ENCODE results near the gene EBNA1BP2.

Gene EBNA1BP2

DNA sequence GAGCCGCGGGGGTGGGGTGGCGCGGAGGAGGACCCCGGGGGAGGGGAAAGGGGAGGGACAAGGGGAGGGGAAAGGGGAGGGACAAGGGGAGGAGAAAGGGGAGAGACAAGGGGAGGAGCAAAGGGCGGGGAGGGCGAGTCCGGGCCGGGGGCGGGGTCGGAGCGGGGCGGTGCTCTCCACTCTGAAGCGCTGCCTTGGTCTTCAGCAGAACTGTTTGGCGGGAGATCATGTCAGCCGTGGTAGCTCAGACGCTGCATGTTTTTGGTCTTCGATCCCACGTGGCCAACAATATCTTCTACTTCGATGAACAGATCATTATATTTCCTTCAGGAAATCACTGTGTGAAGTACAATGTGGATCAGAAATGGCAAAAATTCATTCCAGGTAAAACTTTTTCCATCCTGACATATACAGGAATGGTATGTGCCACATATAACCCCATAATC, 460 bp upstream of the EBNA1BP2 start:
- no peak overlapping the region for H3K18ac ChIP-seq (ENCODE audit: low read depth in 1 of 2, low read length in 2 of 2)
- peaks cover 3% of the 10 kb centered on the region for H3K4me1 ChIP-seq (ENCODE audit: control insufficient read depth, insufficient read depth, low read depth, low read length)
- no peak overlapping the region for H4K8ac ChIP-seq (ENCODE audit: low read length)
- no peak overlapping the region for H2BK15ac ChIP-seq (ENCODE audit: low read depth, poor library complexity, severe bottlenecking)
- no peak overlapping the region for H3K14ac ChIP-seq (ENCODE audit: low read length in 2 of 2)
- H3K23ac ChIP-seq (ENCODE audit: low read length in 2 of 2) = no peak overlapping the region
- peak overlapping the region; percentile 90 for H3K9ac ChIP-seq (ENCODE audit: low read length)
- H2AK5ac ChIP-seq (ENCODE audit: low read length, severe bottlenecking) = no peak overlapping the region
- H3K27me3 ChIP-seq (ENCODE audit: control insufficient read depth in 1 of 2, insufficient read depth in 1 of 2, low read length in 2 of 2) = peaks cover 17 to 21% of the 10 kb centered on the region in 2 experiments
- peak overlapping the region; percentile 84 for H2AFZ ChIP-seq (ENCODE audit: low read depth, low read length)
- H3K4me2 ChIP-seq (ENCODE audit: low read length, poor library complexity, severe bottlenecking) = peak overlapping the region; percentile 45
- DNase-seq = peak; percentile 87
- H2BK5ac ChIP-seq (ENCODE audit: low read depth, low read length, poor library complexity, severe bottlenecking) = no peak overlapping the region
- H2BK120ac ChIP-seq (ENCODE audit: low read depth, low read length) = no peak overlapping the region
- 3% methylated on average over 16 of the region's 20 CpGs for WGBS
- H3K36me3 ChIP-seq (ENCODE audit: control insufficient read depth in 1 of 2, insufficient read depth in 2 of 2, low read depth in 1 of 2, low read length in 2 of 2) = peaks cover 9 to 30% of the 10 kb centered on the region in 2 experiments
- H2BK12ac ChIP-seq (ENCODE audit: low read length in 2 of 2) = no peak overlapping the region
- peak overlapping the region; percentile 72 to 96 for H3K4me3 ChIP-seq (ENCODE audit: insufficient read depth in 1 of 2, low read depth in 1 of 2, low read length in 2 of 2)
- H3K27ac ChIP-seq (ENCODE audit: low read length, poor library complexity, severe bottlenecking) = no peak overlapping the region
- peaks cover 24% of the 10 kb centered on the region for H3K79me1 ChIP-seq (replicated peaks; ENCODE audit: low read length, poor library complexity, severe bottlenecking)
- no peak overlapping the region for H4K91ac ChIP-seq (ENCODE audit: low read length)
- H3K4ac ChIP-seq (ENCODE audit: low read depth in 1 of 2, low read length in 2 of 2) = no peak overlapping the region
- H3K9me3 ChIP-seq (ENCODE audit: control insufficient read depth, low read length) = no peaks in the 10 kb centered on the region

DNA sequence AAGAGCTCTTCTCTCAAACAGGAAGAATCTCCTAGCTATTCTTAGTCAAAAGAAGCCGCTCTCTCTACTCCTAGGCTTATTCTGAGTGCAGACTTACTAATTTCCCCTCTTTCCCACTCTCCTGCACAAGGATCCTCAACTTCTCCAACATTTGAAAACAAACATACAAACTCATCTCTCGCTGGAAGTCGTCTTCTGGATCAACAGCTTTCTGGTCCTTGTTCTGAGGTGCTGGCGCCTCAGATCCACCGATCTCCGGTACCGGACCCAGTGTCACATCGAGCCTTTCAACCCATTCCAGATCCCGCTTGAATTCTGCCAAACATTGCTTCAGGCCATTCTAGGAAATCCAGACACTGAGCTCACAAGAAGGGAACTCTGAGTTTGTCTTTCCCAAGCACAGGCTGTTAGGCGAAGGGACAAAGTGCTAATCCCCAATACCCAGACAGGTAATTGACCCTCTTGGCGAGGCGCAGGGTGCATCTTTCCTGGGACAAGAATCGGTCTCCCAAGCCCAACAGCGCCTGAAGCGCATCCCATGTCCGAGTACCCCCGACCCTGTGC, 696 bp downstream of the EBNA1BP2 start:
- DNase-seq = no peak
- Histone ChIP-seq H4K8ac (ENCODE audit: low read length) (no peak overlapping the region), H2AK5ac (ENCODE audit: low read length, severe bottlenecking) (no peak overlapping the region), H3K4me2 (ENCODE audit: low read length, poor library complexity, severe bottlenecking) (peak overlapping the region; percentile 45), H3K9me3 (ENCODE audit: control insufficient read depth, low read length) (no peaks in the 10 kb centered on the region), H2BK12ac (ENCODE audit: low read length in 2 of 2) (no peak overlapping the region), H3K27me3 (ENCODE audit: control insufficient read depth in 1 of 2, insufficient read depth in 1 of 2, low read length in 2 of 2) (peaks cover 5 to 10% of the 10 kb centered on the region in 2 experiments), H3K27ac (ENCODE audit: low read length, poor library complexity, severe bottlenecking) (no peak overlapping the region), H3K23ac (ENCODE audit: low read length in 2 of 2) (peak overlapping the region in 1 of 2 experiments; percentile 46), H3K4me1 (ENCODE audit: control insufficient read depth, insufficient read depth, low read depth, low read length) (peaks cover 3% of the 10 kb centered on the region), H3K4me3 (ENCODE audit: insufficient read depth in 1 of 2, low read depth in 1 of 2, low read length in 2 of 2) (peak overlapping the region; percentile 72 to 96), H3K36me3 (ENCODE audit: control insufficient read depth in 1 of 2, insufficient read depth in 2 of 2, low read depth in 1 of 2, low read length in 2 of 2) (peaks cover 13 to 41% of the 10 kb centered on the region in 2 experiments), H3K14ac (ENCODE audit: low read length in 2 of 2) (peak overlapping the region in 1 of 2 experiments; percentile 5), H3K9ac (ENCODE audit: low read length) (peak overlapping the region; percentile 90), H2AFZ (ENCODE audit: low read depth, low read length) (peak overlapping the region; percentile 94), H2BK5ac (ENCODE audit: low read depth, low read length, poor library complexity, severe bottlenecking) (no peak overlapping the region), H3K79me1 (replicated peaks; ENCODE audit: low read length, poor library complexity, severe bottlenecking) (peaks cover 27% of the 10 kb centered on the region), H3K4ac (ENCODE audit: low read depth in 1 of 2, low read length in 2 of 2) (no peak overlapping the region), H2BK15ac (ENCODE audit: low read depth, poor library complexity, severe bottlenecking) (no peak overlapping the region), H4K91ac (ENCODE audit: low read length) (no peak overlapping the region), H3K18ac (ENCODE audit: low read depth in 1 of 2, low read length in 2 of 2) (no peak overlapping the region), H2BK120ac (ENCODE audit: low read depth, low read length) (no peak overlapping the region)
- 25% methylated on average over 17 of the region's 17 CpGs for WGBS

DNA sequence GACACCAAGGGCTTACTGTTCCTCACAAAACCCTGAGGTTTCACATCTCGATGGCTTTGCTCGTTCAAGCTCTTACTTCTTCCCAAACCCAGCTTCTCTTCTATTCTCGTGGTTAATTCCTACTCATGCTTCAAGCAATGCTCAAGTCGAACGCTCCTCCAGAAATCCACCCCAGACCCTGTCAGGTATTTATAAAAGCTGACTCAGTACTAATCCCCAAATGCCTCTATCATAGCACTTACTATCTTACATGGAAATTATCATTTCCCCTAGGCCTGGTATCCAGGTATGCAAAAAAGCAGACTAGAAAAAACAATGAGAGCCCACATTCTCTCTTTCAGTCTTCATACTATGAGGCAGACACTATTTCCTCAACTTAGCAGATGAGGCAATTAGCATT, 6.3 kb downstream of the EBNA1BP2 start:
- Histone ChIP-seq H3K27ac (ENCODE audit: low read length, poor library complexity, severe bottlenecking) (no peak overlapping the region), H3K4me2 (ENCODE audit: low read length, poor library complexity, severe bottlenecking) (no peak overlapping the region), H3K36me3 (ENCODE audit: control insufficient read depth in 1 of 2, insufficient read depth in 2 of 2, low read depth in 1 of 2, low read length in 2 of 2) (peaks cover 29 to 81% of the 10 kb centered on the region in 2 experiments), H3K4me1 (ENCODE audit: control insufficient read depth, insufficient read depth, low read depth, low read length) (peaks cover 3% of the 10 kb centered on the region), H4K91ac (ENCODE audit: low read length) (no peak overlapping the region), H3K14ac (ENCODE audit: low read length in 2 of 2) (no peak overlapping the region), H4K8ac (ENCODE audit: low read length) (no peak overlapping the region), H3K4ac (ENCODE audit: low read depth in 1 of 2, low read length in 2 of 2) (no peak overlapping the region), H3K18ac (ENCODE audit: low read depth in 1 of 2, low read length in 2 of 2) (no peak overlapping the region), H2AK5ac (ENCODE audit: low read length, severe bottlenecking) (no peak overlapping the region), H2BK5ac (ENCODE audit: low read depth, low read length, poor library complexity, severe bottlenecking) (no peak overlapping the region), H3K27me3 (ENCODE audit: control insufficient read depth in 1 of 2, insufficient read depth in 1 of 2, low read length in 2 of 2) (no peaks in the 10 kb centered on the region), H2AFZ (ENCODE audit: low read depth, low read length) (no peak overlapping the region), H2BK120ac (ENCODE audit: low read depth, low read length) (no peak overlapping the region), H2BK12ac (ENCODE audit: low read length in 2 of 2) (no peak overlapping the region), H3K9ac (ENCODE audit: low read length) (no peak overlapping the region), H3K23ac (ENCODE audit: low read length in 2 of 2) (no peak overlapping the region), H3K79me1 (replicated peaks; ENCODE audit: low read length, poor library complexity, severe bottlenecking) (peaks cover 29% of the 10 kb centered on the region), H3K9me3 (ENCODE audit: control insufficient read depth, low read length) (no peaks in the 10 kb centered on the region), H2BK15ac (ENCODE audit: low read depth, poor library complexity, severe bottlenecking) (no peak overlapping the region), H3K4me3 (ENCODE audit: insufficient read depth in 1 of 2, low read depth in 1 of 2, low read length in 2 of 2) (no peak overlapping the region)
- no peak for DNase-seq
- WGBS = 98% methylated on average over 5 of the region's 5 CpGs

DNA sequence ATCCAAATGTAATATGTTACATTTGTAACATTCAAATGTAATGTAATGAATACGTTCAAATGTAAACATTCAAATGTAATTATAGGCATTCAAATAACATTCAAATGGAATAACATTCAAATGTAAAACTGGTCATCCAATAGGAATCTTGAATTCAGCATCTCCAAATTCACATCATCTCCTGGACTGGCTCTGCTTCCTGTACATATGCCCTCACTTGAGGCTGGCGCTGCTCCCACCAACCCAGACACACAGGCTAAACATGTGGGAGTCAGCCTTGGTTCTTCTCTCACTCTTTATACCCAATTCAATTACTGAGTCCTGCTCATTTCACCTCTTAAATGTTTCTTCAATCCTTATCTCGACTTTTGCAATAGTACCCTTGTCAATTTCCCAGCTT, 6.9 kb downstream of the EBNA1BP2 start:
- H3K4me3 ChIP-seq (ENCODE audit: insufficient read depth in 1 of 2, low read depth in 1 of 2, low read length in 2 of 2) = no peak overlapping the region
- no peak overlapping the region for H3K27ac ChIP-seq (ENCODE audit: low read length, poor library complexity, severe bottlenecking)
- no peak overlapping the region for H2AK5ac ChIP-seq (ENCODE audit: low read length, severe bottlenecking)
- H4K91ac ChIP-seq (ENCODE audit: low read length) = no peak overlapping the region
- peaks cover 29 to 77% of the 10 kb centered on the region in 2 experiments for H3K36me3 ChIP-seq (ENCODE audit: control insufficient read depth in 1 of 2, insufficient read depth in 2 of 2, low read depth in 1 of 2, low read length in 2 of 2)
- no peak overlapping the region for H2BK12ac ChIP-seq (ENCODE audit: low read length in 2 of 2)
- no peaks in the 10 kb centered on the region for H3K27me3 ChIP-seq (ENCODE audit: control insufficient read depth in 1 of 2, insufficient read depth in 1 of 2, low read length in 2 of 2)
- no peak overlapping the region for H4K8ac ChIP-seq (ENCODE audit: low read length)
- no peak overlapping the region for H2BK15ac ChIP-seq (ENCODE audit: low read depth, poor library complexity, severe bottlenecking)
- H3K9ac ChIP-seq (ENCODE audit: low read length) = no peak overlapping the region
- DNase-seq = no peak
- H3K9me3 ChIP-seq (ENCODE audit: control insufficient read depth, low read length) = no peaks in the 10 kb centered on the region
- H2AFZ ChIP-seq (ENCODE audit: low read depth, low read length) = no peak overlapping the region
- 95% methylated on average over 2 of the region's 3 CpGs for WGBS
- H3K18ac ChIP-seq (ENCODE audit: low read depth in 1 of 2, low read length in 2 of 2) = no peak overlapping the region
- H2BK120ac ChIP-seq (ENCODE audit: low read depth, low read length) = no peak overlapping the region
- no peak overlapping the region for H3K4ac ChIP-seq (ENCODE audit: low read depth in 1 of 2, low read length in 2 of 2)
- no peak overlapping the region for H3K4me2 ChIP-seq (ENCODE audit: low read length, poor library complexity, severe bottlenecking)
- no peak overlapping the region for H3K14ac ChIP-seq (ENCODE audit: low read length in 2 of 2)
- H3K79me1 ChIP-seq (replicated peaks; ENCODE audit: low read length, poor library complexity, severe bottlenecking) = peaks cover 23% of the 10 kb centered on the region
- no peaks in the 10 kb centered on the region for H3K4me1 ChIP-seq (ENCODE audit: control insufficient read depth, insufficient read depth, low read depth, low read length)
- no peak overlapping the region for H3K23ac ChIP-seq (ENCODE audit: low read length in 2 of 2)
- H2BK5ac ChIP-seq (ENCODE audit: low read depth, low read length, poor library complexity, severe bottlenecking) = no peak overlapping the region
